ENCODE results near the gene FAM107A. TPM values are rescaled to one million over a fixed set of nuclear protein-coding genes. Genes with fewer than 3 reads are reported as not detected.

Gene FAM107A
- total and polyA plus RNA-seq, 2 of the 13 experiments (the other 11 are each of a cell fraction or from before 2014, with no cell fraction given), result not detected

- H3K9me3 ChIP-seq (ENCODE audit: low read length), result no peaks in the 10 kb centered on the region
- no peaks in the 10 kb centered on the region for H3K27me3 ChIP-seq (ENCODE audit: control insufficient read depth in 1 of 2, insufficient read depth in 2 of 2, low read length in 2 of 2)
- ChIA-PET CTCF (ENCODE audit: low intra/inter-chr PET ratio, low total read pairs) (no interaction called here), POLR2A (no interaction called here)
- no peaks in the 10 kb centered on the region for H3K79me2 ChIP-seq (ENCODE audit: insufficient read depth, low read length)
- ATAC-seq, result no peak
- no peak for TF ChIP-seq ZNF646 (CRISPR knock-in tag; IDR thresholded peaks at IDR 0.05)
- TF ChIP-seq SIN3A (IDR thresholded peaks at IDR 0.05; ENCODE audit: borderline replicate concordance, low read depth, low read length), result no peak
- TF ChIP-seq ZNF704 (CRISPR knock-in tag; IDR thresholded peaks at IDR 0.05; ENCODE audit: borderline replicate concordance), result no peak
- no peak for TF ChIP-seq BCLAF1 (IDR thresholded peaks at IDR 0.05)
- TF ChIP-seq ZNF468 (CRISPR knock-in tag; IDR thresholded peaks at IDR 0.05), result no peak
- TF ChIP-seq REXO4 (CRISPR knock-in tag; IDR thresholded peaks at IDR 0.05; ENCODE audit: borderline replicate concordance), result no peak
- TF ChIP-seq ATF7-NPFF (CRISPR knock-in tag; IDR thresholded peaks at IDR 0.05; ENCODE audit: low read depth), result no peak
- no peak for TF ChIP-seq PAWR (CRISPR knock-in tag; IDR thresholded peaks at IDR 0.05; ENCODE audit: borderline replicate concordance)
- TF ChIP-seq GLMP (CRISPR knock-in tag; IDR thresholded peaks at IDR 0.05; ENCODE audit: borderline replicate concordance), result no peak
- H3K27ac ChIP-seq (ENCODE audit: extremely low read length, insufficient read depth, low read length), result no peak overlapping the region
- in situ Hi-C loops (cut with HindIII; ENCODE audit: extremely low pct_ligation_motif_present, low pct_unique_long_range_greater_than_20kb) (no loop called here), intact Hi-C loops (cut with micrococcal nuclease; ENCODE audit: unreplicated experiment) (no loop called here)
- no peak overlapping the region for H3K4me3 ChIP-seq (replicated peaks in 1 of 3; ENCODE audit: insufficient read depth in 1 of 3, low read depth in 2 of 3, low read length in 3 of 3)
- H4K20me1 ChIP-seq (ENCODE audit: insufficient read depth, low read length), result no peaks in the 10 kb centered on the region
- BruUV-seq (replicated peaks), result no TSS peak
- H3K4me2 ChIP-seq (ENCODE audit: low read depth, low read length), result no peak overlapping the region
- no peaks in the 10 kb centered on the region for H3K36me3 ChIP-seq (replicated peaks in 1 of 2; ENCODE audit: control insufficient read depth in 1 of 2, insufficient read depth in 2 of 2, low read length in 2 of 2)
- H2AFZ ChIP-seq (ENCODE audit: low read length), result no peak overlapping the region
- WGBS (ENCODE audit: low lambda C conversion rate), result 90% methylated on average over 2 of the region's 3 CpGs
- no peak for DNase-seq (ENCODE audit: low spot score)
- no peak for FAIRE-seq
- no peaks in the 10 kb centered on the region for H3K4me1 ChIP-seq (ENCODE audit: insufficient read depth, low read length)
- H3K9ac ChIP-seq (ENCODE audit: insufficient read depth, low read depth, low read length), result no peak overlapping the region
Observed at GRCh38 chr3:58574106-58574505, 3.1 kb downstream of the FAM107A start.

Measured in HepG2 (cell line).